Measurements from ENCODE around the gene SLC35F3. TPM values are rescaled to one million over a fixed set of nuclear protein-coding genes. Genes with fewer than 3 reads are reported as not detected.

SLC35F3 gene
- total RNA-seq, 3 donors from 2014 or later = 0.17 to 0.89 (median 0.20) TPM

- intact Hi-C loops (cut with DNase I, micrococcal nuclease) = no loop called here
Observed at GRCh38 chr1:233994112-233994511, 89.6 kb downstream of the SLC35F3 start.

DNA sequence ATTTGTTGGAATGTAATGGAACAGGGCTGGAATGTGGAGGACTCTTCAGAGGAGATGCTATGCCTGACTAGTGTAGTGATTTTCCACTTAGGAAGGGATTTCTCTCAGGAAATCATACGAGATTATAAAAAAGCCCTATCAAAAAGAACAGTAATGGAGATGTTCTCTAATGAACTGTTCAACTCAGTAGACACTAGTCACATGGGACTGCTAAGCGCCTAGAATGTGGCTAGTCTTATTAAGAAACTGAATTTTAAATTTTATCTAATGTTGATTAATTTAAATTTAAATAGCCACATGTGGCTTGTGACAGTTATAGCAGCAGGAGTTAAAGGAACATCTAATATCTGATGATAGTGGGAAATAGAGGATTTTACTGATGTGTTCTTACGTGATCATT is 94.0 kb downstream of the SLC35F3 start:
- Histone ChIP-seq H3K4me3 (no peak overlapping the region), H3K36me3 (ENCODE audit: low read depth) (no peaks in the 10 kb centered on the region), H3K9me3 (no peaks in the 10 kb centered on the region), H3K4me1 (ENCODE audit: low read depth) (no peaks in the 10 kb centered on the region)
- no peak for DNase-seq
- intact Hi-C loops (cut with DNase I, micrococcal nuclease) = no loop called here
- no peak for ATAC-seq
- TF ChIP-seq CTCF (IDR thresholded peaks at IDR 0.05) = no peak

More at GRCh38 chr1:233994112-233994511, 89.6 kb downstream of the SLC35F3 start:
- Histone ChIP-seq H3K36me3 (ENCODE audit: low read depth) (no peaks in the 10 kb centered on the region), H3K4me1 (ENCODE audit: low read depth) (no peaks in the 10 kb centered on the region), H3K9me3 (no peaks in the 10 kb centered on the region), H3K4me3 (no peak overlapping the region)
- DNase-seq (no peak), ATAC-seq (no peak)
- TF ChIP-seq CTCF (IDR thresholded peaks at IDR 0.05) = no peak

GRCh38 chr1:233998891-233999290 is 94.4 kb downstream of the SLC35F3 start:
- no peak for TF ChIP-seq CTCF (IDR thresholded peaks at IDR 0.05)
- DNase-seq (no peak), ATAC-seq (no peak)
- intact Hi-C loops (cut with DNase I, micrococcal nuclease) = no loop called here
- no peak overlapping the region for H3K4me3 ChIP-seq
- H3K9me3 ChIP-seq = no peaks in the 10 kb centered on the region
- no peaks in the 10 kb centered on the region for H3K36me3 ChIP-seq (ENCODE audit: low read depth)
- H3K4me1 ChIP-seq (ENCODE audit: low read depth) = no peaks in the 10 kb centered on the region

- Histone ChIP-seq H3K4me3 (no peak overlapping the region), H3K4me1 (ENCODE audit: low read depth) (no peaks in the 10 kb centered on the region), H3K36me3 (ENCODE audit: low read depth) (no peaks in the 10 kb centered on the region), H3K9me3 (no peaks in the 10 kb centered on the region)
- intact Hi-C loops (cut with DNase I, micrococcal nuclease) = no loop called here
- no peak for TF ChIP-seq CTCF (IDR thresholded peaks at IDR 0.05)
- no peak for DNase-seq
- no peak for ATAC-seq
Observed at GRCh38 chr1:234000557-234001041, 96.1 kb downstream of the SLC35F3 start.

GRCh38 chr1:234001817-234002216 is 97.3 kb downstream of the SLC35F3 start:
- no peaks in the 10 kb centered on the region for H3K36me3 ChIP-seq (ENCODE audit: low read depth)
- intact Hi-C loops (cut with DNase I, micrococcal nuclease) = no loop called here
- DNase-seq (no peak), ATAC-seq (no peak)
- H3K4me1 ChIP-seq (ENCODE audit: low read depth) = no peaks in the 10 kb centered on the region
- H3K4me3 ChIP-seq = no peak overlapping the region
- no peak for TF ChIP-seq CTCF (IDR thresholded peaks at IDR 0.05)
- H3K9me3 ChIP-seq = no peaks in the 10 kb centered on the region

GRCh38 chr1:234004591-234004990 is 100.1 kb downstream of the SLC35F3 start:
- H3K4me3 ChIP-seq = no peak overlapping the region

More at GRCh38 chr1:234004591-234004990, 100.1 kb downstream of the SLC35F3 start:
- Histone ChIP-seq H3K4me1 (ENCODE audit: low read depth) (no peaks in the 10 kb centered on the region), H3K36me3 (ENCODE audit: low read depth) (no peaks in the 10 kb centered on the region), H3K9me3 (no peaks in the 10 kb centered on the region)
- ATAC-seq = no peak
- no peak for DNase-seq
- intact Hi-C loops (cut with DNase I, micrococcal nuclease) = no loop called here
- TF ChIP-seq CTCF (IDR thresholded peaks at IDR 0.05) = no peak
